K562 (cell line): ENCODE measurements around the gene RECQL5.

Experiments used
- BCL6 ChIP-seq: fragments of 250-450 bp; sonication (Bioruptor Pico); IDR thresholded peaks from 2 replicates; pipeline ENCODE4 v1.4.0; 2020
- CREB1 ChIP-seq, 2 experiments: sonication (generic) in 1 of 2; formaldehyde crosslinking in 1 of 2; IDR thresholded peaks; 2 replicates each; pipeline versions ENCODE4 v1.6.1 to v1.8.0; 2012 to 2022; ENCODE audit warnings: inconsistent platforms in 1 of 2, mild to moderate bottlenecking in 1 of 2, missing genetic modification reagents in 1 of 2, moderate library complexity in 1 of 2
- CTCF ChIP-seq, 3 experiments: IDR thresholded peaks in 2 of 3; conservative IDR thresholded peaks in 1 of 3; 2 replicates each; pipeline ENCODE4 v1.5.1; 2011 to 2012; ENCODE audit warnings: low read length in 3 of 3, mild to moderate bottlenecking in 3 of 3, control low read depth in 2 of 3, improper control_type of control experiment in 1 of 3, inconsistent platforms in 1 of 3, low read depth in 1 of 3, mixed read lengths in 1 of 3, moderate library complexity in 1 of 3; ENCODE audit not compliant: insufficient read depth in 2 of 3
- E2F5 ChIP-seq: sonication (generic); formaldehyde crosslinking; IDR thresholded peaks from 2 replicates; pipeline ENCODE4 v1.8.0; 2022; ENCODE audit warnings: mild to moderate bottlenecking, missing genetic modification reagents
- MAFG ChIP-seq: fragments of 450-650 bp; conservative IDR thresholded peaks from 2 replicates; pipeline ENCODE4 v1.6.1; 2016; ENCODE audit warnings: missing genetic modification characterization, missing compliant biosample characterization
- MAX ChIP-seq: sonication (generic); formaldehyde crosslinking; IDR thresholded peaks from 2 replicates; pipeline ENCODE4 v1.9.0; 2022; ENCODE audit warnings: mild to moderate bottlenecking, missing genetic modification reagents
- RBM22 ChIP-seq: fragments of 200-400 bp; formaldehyde crosslinking; IDR thresholded peaks from 2 replicates; pipeline ENCODE4 v1.6.1; 2018; ENCODE audit warnings: low read length, low read depth; ENCODE audit not compliant: poor library complexity, severe bottlenecking
- SMAD3 ChIP-seq: fragments of 450-650 bp; formaldehyde crosslinking; conservative IDR thresholded peaks from 2 replicates; pipeline ENCODE4 v1.4.0; 2020; ENCODE audit warnings: mild to moderate bottlenecking
- ZNF134 ChIP-seq: fragments of 250-450 bp; sonication (Bioruptor Pico); conservative IDR thresholded peaks from 2 replicates; pipeline ENCODE4 v1.4.0; 2020
- ZNF644 ChIP-seq: fragments of 200-800 bp; sonication (Bioruptor generic); IDR thresholded peaks from 2 replicates; pipeline ENCODE4 v1.6.1; 2016; ENCODE audit warnings: low read depth, missing genetic modification characterization, missing compliant biosample characterization

- TF ChIP-seq E2F5 (CRISPR knock-in tag): no peak
- TF ChIP-seq CTCF (IDR thresholded peaks at IDR 0.05 in 2 of 3, conservative IDR thresholded peaks at IDR 0.05 in 1 of 3; ENCODE audit: insufficient read depth in 2 of 3, low read depth in 1 of 3, low read length in 3 of 3): peak in 1 of 3 experiments; percentile 16; a peak in 2 of 6 replicates
- no peak for TF ChIP-seq CREB1 (IDR thresholded peaks at IDR 0.05)
- no peak for TF ChIP-seq CREB1 (CRISPR knock-in tag; IDR thresholded peaks at IDR 0.05)
- TF ChIP-seq MAX (CRISPR knock-in tag): no peak
- no peak for TF ChIP-seq BCL6
- no peak for TF ChIP-seq SMAD3 (CRISPR knock-in tag)
- TF ChIP-seq MAFG: no peak
- TF ChIP-seq ZNF644 (tag): no peak
- no peak for TF ChIP-seq RBM22
- TF ChIP-seq ZNF134 (CRISPR knock-in tag): no peak
Measured at GRCh38 chr17:75587675-75588595, 79.0 kb downstream of the RECQL5 start, which contains the start of gene MYO15B.
